ENCODE measurements around the gene MGARP. TPM values are rescaled to one million over a fixed set of nuclear protein-coding genes. Genes with fewer than 3 reads are reported as not detected.

MGARP gene
- total RNA-seq, 1 experiment from 2014 or later: 3.9 TPM

DNA sequence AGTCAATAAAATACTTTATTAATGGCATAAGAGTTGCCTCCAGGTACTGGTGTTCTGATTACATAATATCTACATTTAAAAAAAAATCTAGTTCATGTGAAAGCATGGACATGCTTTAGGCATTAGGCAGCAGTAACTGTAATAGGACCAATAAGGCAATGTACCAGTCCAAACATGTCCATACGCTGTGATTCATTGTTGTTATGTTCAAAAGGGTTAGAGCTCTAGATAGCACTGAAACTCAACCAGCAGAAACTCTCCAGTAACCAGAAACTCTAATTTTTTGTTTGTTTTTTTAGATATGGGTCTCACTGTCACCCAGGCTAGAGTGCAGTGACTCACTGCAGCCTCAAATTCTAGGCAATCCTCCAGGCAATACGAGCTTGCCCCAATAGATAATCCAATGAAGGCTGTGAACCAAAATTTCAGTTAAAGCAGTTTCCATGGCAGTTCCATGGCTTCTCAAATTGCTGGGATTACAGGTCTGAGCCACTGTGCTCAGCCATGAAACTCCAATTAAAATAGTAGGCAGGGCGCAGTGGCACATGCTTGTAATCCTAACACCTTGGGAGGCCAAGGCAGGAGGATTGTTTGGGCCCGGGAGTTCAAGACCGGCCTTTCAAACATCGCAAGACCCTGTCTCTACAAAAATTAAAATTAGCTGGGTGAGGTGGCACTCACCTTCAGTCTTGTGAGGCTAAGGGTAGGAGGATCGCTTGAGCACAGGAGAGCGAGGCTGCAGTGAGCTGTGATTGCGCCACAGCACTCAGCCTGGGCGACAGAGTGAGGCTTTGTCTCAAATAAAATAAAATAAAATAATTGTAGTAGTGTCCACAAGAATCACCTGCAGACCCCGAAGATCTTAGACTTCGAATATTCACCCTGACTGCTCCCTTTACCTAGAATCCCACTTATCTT lies 36.3 kb downstream of the MGARP start:
- peak; percentile 97 for DNase-seq (ENCODE audit: low read depth)

DNA sequence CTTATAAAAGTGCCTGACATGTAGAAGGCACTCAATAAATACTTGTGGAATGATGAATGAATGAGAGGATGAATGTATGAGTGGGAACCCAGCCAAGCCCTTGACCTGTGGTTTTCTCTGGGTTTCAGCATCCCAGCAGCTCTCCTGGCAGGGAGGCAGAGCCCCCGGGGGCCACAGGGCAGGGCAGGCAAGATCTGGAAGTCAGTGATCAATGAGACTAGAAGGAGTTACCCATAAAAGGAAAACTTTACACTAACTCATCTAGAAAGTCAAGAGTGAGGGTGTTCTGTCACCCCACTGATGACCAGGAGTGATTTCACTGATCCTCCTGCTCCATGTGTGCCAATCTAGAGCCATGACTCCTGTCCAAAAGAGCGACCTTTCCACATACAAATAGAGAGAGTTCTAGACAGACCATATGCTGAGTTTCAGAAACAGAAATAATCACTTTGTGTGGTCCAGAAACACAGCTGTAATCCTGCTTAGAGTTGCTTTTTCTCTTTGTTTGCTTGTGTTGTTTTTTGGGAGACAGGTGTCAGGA lies 37.4 kb downstream of the MGARP start:
- peak; percentile 86 for DNase-seq (ENCODE audit: low read depth)

DNA sequence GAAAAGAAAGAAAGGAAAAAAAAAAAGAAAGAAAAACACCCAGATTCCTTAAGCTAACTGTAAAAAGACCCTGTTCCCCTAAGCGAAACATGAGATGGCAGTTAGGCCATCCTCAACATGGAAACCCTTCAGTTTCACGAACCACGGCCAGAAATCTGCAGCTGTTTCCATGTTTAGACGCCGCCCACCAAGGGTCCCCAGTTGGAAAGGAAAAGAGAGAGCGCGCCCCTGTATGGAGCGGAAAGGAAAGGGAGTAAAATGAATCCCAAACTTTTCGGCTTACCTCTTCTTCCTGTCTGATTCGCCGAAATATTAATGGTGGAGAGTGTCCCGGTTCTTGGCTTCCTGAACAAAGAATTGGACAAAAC lies 38.3 kb downstream of the MGARP start:
- DNase-seq (ENCODE audit: low read depth): no peak

DNA sequence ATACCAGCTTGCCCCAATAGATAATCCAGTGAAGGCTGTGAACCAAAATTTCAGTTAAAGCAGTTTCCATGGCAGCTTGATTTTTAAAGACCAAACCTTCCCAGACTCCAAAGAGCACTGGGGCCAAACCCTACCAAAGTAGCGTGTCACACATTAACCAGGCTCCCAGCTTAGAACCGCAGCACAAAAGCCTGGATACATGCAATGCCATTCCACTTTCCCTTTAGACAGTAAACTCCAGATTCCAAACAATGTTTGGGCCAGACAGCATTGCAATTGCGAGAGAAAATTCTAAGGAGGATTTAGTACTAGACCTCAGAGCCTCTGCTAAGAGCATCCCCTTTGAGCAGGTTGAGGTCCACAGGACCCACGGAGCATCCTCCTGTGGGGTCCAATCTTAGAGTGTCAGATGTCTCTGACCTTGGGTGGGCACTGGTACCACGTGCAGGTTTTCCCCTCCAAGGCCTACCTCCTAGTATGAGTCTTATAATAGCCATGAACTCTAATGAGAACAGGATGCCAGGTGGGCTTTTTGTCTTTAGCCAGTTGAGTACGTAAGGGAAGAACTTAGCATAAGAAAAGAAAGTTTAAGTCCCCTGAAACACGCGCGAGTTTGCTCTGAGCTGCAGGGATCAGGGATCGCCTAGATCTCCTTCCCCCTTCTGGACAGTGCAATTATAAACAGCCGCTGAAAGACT lies 38.8 kb downstream of the MGARP start:
- no peak for DNase-seq (ENCODE audit: low read depth)

DNA sequence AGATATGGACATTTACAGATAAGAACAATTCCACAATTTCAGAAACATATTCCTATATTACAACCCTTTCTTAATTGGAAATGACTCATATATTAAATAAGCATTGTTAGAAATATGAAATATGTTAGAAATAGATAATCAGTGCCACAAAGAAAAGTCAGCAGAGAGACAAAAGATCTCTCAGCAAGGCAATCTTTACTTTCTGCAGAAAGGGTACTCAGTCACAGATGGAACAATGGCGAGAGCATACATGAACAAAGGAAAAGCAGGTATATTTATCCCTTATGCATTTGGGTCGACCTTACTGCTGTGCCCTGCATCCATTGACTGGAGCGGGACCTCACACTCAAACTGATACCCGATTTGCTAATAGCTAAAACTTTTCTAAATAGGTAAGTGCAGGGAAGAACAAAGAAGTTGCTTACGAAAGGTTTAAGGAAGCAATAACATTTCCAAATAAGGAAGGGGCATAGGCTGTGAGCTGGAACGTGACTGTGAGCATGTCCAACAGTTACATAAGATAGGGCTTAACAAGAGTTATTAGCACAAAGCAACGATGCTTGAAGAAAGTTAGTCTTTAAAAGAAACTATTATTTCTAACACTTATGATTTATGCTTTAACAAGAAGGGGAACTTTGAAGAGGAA lies 40.8 kb downstream of the MGARP start:
- no peak for DNase-seq (ENCODE audit: low read depth)

DNA sequence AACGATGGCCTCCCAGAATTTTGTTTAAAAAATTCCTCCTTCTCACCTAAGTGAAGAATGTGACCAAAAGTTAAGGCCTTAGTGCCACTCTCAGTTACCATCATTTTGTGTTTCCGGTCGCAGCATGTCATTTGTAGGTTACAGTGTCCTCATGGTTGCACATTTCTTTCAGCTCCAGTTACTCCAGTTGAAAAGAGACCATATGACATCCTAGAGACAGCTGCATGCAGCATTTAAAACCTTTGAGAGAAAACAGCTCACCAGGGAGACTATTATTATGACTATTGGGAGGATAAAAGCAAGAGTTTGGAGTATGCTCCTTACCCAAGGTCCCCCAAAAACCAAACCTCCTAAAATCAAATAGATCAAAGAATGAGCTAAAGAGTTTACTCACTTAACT lies 45.8 kb downstream of the MGARP start:
- DNase-seq (ENCODE audit: low read depth): no peak

DNA sequence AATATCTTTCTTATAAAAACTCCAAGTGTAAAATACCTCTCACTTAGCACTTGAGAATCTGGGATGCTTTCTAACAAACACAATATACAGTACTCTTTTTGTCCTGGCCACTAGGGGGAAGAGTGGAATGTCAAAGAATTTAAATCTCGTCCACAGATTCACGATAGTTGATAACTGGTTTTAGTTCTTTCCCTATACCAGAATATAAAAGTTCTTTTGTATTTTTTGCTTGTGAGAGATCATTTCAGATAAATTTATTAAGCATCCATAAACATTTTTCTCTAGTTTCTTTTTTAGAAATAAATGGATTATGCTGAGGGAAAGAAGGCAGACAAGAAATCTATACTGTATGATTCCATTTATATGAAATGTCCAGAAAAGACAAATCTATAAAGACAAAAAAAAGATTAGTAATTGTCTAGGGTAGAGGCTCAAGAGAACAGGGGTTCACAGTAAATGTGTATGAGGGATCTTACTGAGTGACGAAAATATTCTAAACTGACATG lies 50.4 kb downstream of the MGARP start:
- DNase-seq (ENCODE audit: low read depth): peak; percentile 49

DNA sequence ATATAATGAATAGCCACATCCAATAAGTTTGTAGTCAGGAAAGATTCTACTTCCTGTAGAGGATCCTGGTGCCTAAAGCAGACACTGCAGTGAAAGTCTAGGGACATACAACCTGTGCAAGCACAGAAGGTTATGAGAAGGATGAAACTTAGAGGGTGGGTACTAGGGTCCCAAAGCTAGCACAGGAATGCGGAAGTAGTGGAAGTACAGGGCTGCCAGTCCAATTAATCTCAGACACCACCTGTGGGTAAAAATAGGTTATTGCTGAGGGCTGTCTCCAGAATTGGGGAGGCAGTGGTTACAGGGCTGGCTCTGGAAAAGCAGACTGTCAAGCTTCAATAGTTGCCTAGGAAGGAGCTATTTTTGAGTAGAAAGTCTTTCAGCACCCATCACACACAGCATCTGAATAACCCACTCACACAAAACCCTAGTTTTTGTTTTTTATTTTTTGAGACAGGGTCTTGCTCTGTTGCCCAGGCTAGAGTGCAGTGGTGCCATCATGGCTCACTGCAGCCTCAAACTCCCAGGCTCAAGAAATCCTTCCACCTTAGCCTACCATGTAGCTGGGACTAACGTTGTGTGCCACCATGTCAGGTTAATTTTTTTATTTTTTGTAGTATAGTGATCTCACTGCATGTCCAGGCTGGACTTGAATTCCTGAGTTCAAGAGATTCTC lies 52.2 kb downstream of the MGARP start:
- DNase-seq (ENCODE audit: low read depth): no peak

DNA sequence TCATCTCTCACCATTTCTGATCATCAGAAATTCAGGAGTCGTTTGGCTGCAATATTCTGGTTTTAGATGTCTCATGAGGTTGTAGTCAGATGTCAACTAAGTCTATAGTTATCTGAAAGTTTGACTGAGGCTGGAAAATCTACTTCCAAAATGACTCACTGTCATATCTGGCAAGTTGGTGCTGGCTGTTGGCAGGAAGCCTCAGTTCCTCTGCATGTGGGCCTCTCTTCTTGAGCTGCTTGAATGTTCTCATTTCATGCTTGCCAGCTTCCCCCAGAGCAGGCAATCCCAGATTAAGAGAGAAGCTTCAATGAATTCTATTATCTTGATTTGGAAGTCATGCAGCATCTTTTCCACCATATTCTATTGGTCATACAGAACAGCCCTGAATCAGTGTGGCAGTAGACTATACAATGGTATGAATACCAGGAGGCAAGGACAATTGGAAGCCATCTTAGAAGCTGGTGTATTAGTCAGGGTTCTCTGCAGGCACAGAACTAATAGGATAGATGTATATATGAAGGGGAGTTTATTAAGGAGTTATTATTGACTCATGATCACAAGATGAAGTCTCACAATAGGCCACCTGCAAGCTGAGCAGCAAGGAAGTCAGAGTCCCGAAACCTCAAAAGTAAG lies 56.2 kb downstream of the MGARP start:
- peak; percentile 57 for DNase-seq (ENCODE audit: low read depth)

DNA sequence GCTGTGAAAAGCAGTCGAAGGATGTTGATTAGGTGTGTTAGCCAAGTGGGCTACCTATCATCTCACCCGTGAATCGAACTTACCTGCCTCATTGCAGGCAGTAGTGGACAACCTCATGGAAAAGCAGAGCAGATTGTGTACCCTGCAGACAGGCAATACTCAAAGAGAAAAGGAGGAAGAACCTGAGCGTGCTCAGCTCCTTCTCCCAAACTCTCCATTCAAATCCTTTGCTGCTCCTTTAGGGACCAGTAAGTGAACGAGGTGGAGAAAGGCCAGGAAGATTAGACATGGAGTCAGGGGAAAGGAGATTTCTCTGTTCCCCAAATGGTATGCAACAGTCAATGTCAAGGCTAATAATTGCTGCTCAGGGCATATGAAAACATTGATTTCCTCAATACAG lies 57.8 kb downstream of the MGARP start:
- no peak for DNase-seq (ENCODE audit: low read depth)

DNA sequence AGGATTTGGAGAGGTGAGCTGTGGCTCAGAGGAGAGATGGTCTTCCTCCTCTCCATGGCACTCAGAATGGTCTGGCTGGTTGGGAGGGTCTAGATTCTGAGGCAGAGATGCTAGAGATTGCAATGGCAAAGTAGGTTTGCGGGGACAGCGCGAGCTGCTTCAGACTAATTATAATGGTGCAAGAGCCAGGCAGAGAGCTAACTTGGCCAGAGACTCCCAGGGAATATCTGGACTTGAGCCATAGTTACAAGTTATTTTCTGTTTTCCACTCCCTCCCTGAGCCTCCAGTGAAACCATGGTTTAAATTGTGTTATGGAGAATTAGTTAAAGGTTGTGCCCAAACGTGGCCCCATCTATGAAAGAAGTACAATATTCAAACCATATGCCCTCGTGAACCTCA lies 58.3 kb downstream of the MGARP start:
- no peak for DNase-seq (ENCODE audit: low read depth)

DNA sequence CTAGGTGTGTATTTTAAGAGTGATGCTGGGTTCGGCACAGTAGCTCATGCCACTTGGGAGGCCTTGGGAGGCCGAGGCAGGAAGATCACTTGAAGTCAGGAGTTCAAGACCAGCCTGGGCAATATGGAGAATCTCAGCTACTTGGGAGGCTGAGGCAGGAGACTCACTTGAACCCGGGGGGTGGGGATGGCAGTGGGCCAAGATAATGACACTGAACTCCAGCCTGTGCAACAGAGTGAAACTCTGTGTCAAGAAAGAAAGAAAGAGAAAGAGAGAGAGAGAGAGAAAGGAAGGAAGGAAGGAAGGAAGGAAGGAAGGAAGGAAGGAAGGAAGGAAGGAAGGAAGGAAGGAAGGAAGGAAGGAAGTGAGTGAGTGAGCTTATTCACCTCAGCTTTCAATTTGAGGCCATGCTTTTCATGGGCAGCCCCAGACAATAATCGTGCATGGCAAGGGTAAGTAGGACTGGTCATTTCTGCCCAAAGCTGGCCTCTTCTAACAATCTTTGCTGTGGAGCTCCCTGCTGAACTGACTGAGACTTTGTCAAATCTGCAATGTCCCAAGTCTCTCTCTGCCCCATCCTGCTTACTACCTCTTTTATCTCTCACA lies 60.5 kb downstream of the MGARP start:
- no peak for DNase-seq (ENCODE audit: low read depth)

Other genes with a start within 250 kb of the MGARP start
- gene ELF2, start 103.0 kb downstream of the MGARP start, total RNA-seq (2014; rRNA removed; shearing (Covaris generic)): 21.5 and 22.3 TPM in 2 replicates
- 20.1 and 30.1 TPM in 2 replicates for gene NAA15, start 21.3 kb upstream of the MGARP start, total RNA-seq (2014; rRNA removed; shearing (Covaris generic))
- gene NDUFC1, start 22.3 kb upstream of the MGARP start, total RNA-seq (2014; rRNA removed; shearing (Covaris generic)): 92.3 and 119 TPM in 2 replicates
- 6.8 and 7.6 TPM in 2 replicates for gene RAB33B, start 173.9 kb upstream of the MGARP start, total RNA-seq (2014; rRNA removed; shearing (Covaris generic))